GM21447 (cell line): Measurements from ENCODE around the gene CSF3.
A peak's percentile ranks its signal among the peaks of the same experiment; 100 is the strongest.

Experiments used
- ATAC-seq: cut with Tn5 transposase; IDR thresholded peaks from one replicate; pipeline ENCODE4 v1.9.1; 2021; ENCODE audit not compliant: unreplicated experiment

CSF3 gene

GRCh38 chr17:40060887-40061608 lies 45.8 kb downstream of the CSF3 start:
- no peak for ATAC-seq

GRCh38 chr17:40061609-40062038 lies 46.4 kb downstream of the CSF3 start:
- no peak for ATAC-seq

- ATAC-seq: peak; percentile 57
Observed at GRCh38 chr17:40062329-40063186, 47.3 kb downstream of the CSF3 start, which contains the start of gene THRA. TSS of gene THRA (plus strand) at chr17:40062965. CDS start at chr17:40074489, 11,524 bp downstream.

- peak; percentile 43 for ATAC-seq
Observed at GRCh38 chr17:40063187-40063771, 48.0 kb downstream of the CSF3 start.

- no peak for ATAC-seq
Observed at GRCh38 chr17:40063901-40064531, 48.8 kb downstream of the CSF3 start.

GRCh38 chr17:40064971-40065768 lies 49.9 kb downstream of the CSF3 start:
- no peak for ATAC-seq

GRCh38 chr17:40065769-40066510 lies 50.7 kb downstream of the CSF3 start:
- no peak for ATAC-seq
